HepG2 (cell line): ENCODE results near the gene CD180. TPM values are rescaled to one million over a fixed set of nuclear protein-coding genes. Genes with fewer than 3 reads are reported as not detected.

ENCODE experiments used
- ELF1 ChIP-seq: sonication (generic); formaldehyde crosslinking; IDR thresholded peaks from 2 replicates; pipeline ENCODE4 v1.4.0; 2020; ENCODE audit warnings: missing genetic modification reagents
- GATAD2A ChIP-seq: IDR thresholded peaks from 2 replicates; pipeline ENCODE4 v1.6.1; 2016
- HNRNPH1 ChIP-seq: fragments of 200-400 bp; formaldehyde crosslinking; optimal IDR thresholded peaks from 2 replicates; pipeline ENCODE3; 2017; ENCODE audit warnings: mild to moderate bottlenecking, low read depth, low read length
- KDM6A ChIP-seq: IDR thresholded peaks from 2 replicates; pipeline ENCODE4 v1.6.1; 2016; ENCODE audit warnings: low read depth
- MED1 ChIP-seq: sonication (generic); formaldehyde crosslinking; IDR thresholded peaks from 2 replicates; pipeline ENCODE4 v1.4.0; 2020; ENCODE audit warnings: missing genetic modification reagents
- MXD4 ChIP-seq: IDR thresholded peaks from 2 replicates; pipeline ENCODE4 v1.6.1; 2016; ENCODE audit warnings: mild to moderate bottlenecking, missing biosample characterization, missing genetic modification reagents
- NAIF1 ChIP-seq: sonication (generic); formaldehyde crosslinking; IDR thresholded peaks from 2 replicates; pipeline ENCODE4 v1.5.0; 2020; ENCODE audit warnings: mild to moderate bottlenecking, missing genetic modification reagents, borderline replicate concordance
- SKI ChIP-seq: fragments of 450-650 bp; IDR thresholded peaks from one replicate; pipeline ENCODE4 v1.6.1; 2018; ENCODE audit warnings: mild to moderate bottlenecking; ENCODE audit not compliant: partially characterized antibody
- TBP ChIP-seq: sonication (generic); formaldehyde crosslinking; IDR thresholded peaks from 2 replicates; pipeline ENCODE4 v1.5.0; 2020; ENCODE audit warnings: missing genetic modification reagents
- ZNF20 ChIP-seq: sonication (generic); formaldehyde crosslinking; IDR thresholded peaks from 2 replicates; pipeline ENCODE4 v1.4.0; 2020; ENCODE audit warnings: mild to moderate bottlenecking, moderate library complexity, missing genetic modification reagents
- ZNF335 ChIP-seq: sonication (generic); formaldehyde crosslinking; IDR thresholded peaks from 2 replicates; pipeline ENCODE4 v1.4.0; 2020; ENCODE audit warnings: missing genetic modification reagents
- ZNF432 ChIP-seq: sonication (generic); formaldehyde crosslinking; IDR thresholded peaks from 2 replicates; pipeline ENCODE4 v1.5.0; 2020; ENCODE audit warnings: missing genetic modification reagents, mild to moderate bottlenecking, borderline replicate concordance
- ZNF672 ChIP-seq: sonication (generic); formaldehyde crosslinking; IDR thresholded peaks from 2 replicates; pipeline ENCODE4 v1.8.1; 2022; ENCODE audit warnings: missing genetic modification reagents
- ZNF839 ChIP-seq: sonication (generic); formaldehyde crosslinking; IDR thresholded peaks from 2 replicates; pipeline ENCODE4 v1.4.0; 2020; ENCODE audit warnings: missing genetic modification reagents, mild to moderate bottlenecking, borderline replicate concordance
- polyA plus RNA-seq, 8 experiments: library from polyadenylated mRNA; depleted of rRNA in 3 of 8; stranded (reverse) in 7 of 8; unstranded in 1 of 8; fragments of >200 nt; fragmentation: Illumina TruSeq in 4 of 8; extraction: Trizol in 4 of 8; gene quantifications; 2 replicates each; pipeline versions ENCODE4 v1.2.1 to v1.2.3, GENCODE V29; 2011 to 2016; ENCODE audit warnings: low read depth in 4 of 8, missing spikeins in 1 of 8, mixed read lengths in 1 of 8; ENCODE audit not compliant: insufficient read depth in 1 of 8
- total RNA-seq, 5 experiments: library from RNA; depleted of rRNA; stranded (reverse); fragments of >200 nt; fragmentation: Illumina TruSeq; extraction: Trizol; gene quantifications; 2 replicates each; pipeline ENCODE4 v1.2.3, GENCODE V29; 2016; ENCODE audit warnings: low read depth in 1 of 5
- TF ChIP-seq, protein P1 (sequence below): IDR thresholded peaks from 2 replicates; pipeline ENCODE4 v1.4.0; 2020; ENCODE audit warnings: mild to moderate bottlenecking, missing genetic modification reagents
- TF ChIP-seq, protein P2 (sequence below): sonication (generic); formaldehyde crosslinking; IDR thresholded peaks from 2 replicates; pipeline ENCODE4 v1.4.0; 2020; ENCODE audit warnings: mild to moderate bottlenecking, low read depth, missing genetic modification reagents
- TF ChIP-seq, protein P3 (sequence below): sonication (generic); formaldehyde crosslinking; IDR thresholded peaks from 2 replicates; pipeline ENCODE4 v1.8.1; 2023; ENCODE audit warnings: mild to moderate bottlenecking, inconsistent platforms, moderate library complexity, missing genetic modification reagents, borderline replicate concordance
- TF ChIP-seq, protein P4 (sequence below): sonication (generic); formaldehyde crosslinking; IDR thresholded peaks from 2 replicates; pipeline ENCODE4 v1.4.0; 2020; ENCODE audit warnings: missing genetic modification reagents
- TF ChIP-seq, protein P5 (sequence below): sonication (generic); formaldehyde crosslinking; IDR thresholded peaks from 2 replicates; pipeline ENCODE4 v1.4.0; 2020; ENCODE audit warnings: mild to moderate bottlenecking, missing genetic modification reagents

The CD180 gene
- total and polyA plus RNA-seq, 2 of the 13 experiments (the other 11 are each of a cell fraction or from before 2014, with no cell fraction given) = not detected

DNA sequence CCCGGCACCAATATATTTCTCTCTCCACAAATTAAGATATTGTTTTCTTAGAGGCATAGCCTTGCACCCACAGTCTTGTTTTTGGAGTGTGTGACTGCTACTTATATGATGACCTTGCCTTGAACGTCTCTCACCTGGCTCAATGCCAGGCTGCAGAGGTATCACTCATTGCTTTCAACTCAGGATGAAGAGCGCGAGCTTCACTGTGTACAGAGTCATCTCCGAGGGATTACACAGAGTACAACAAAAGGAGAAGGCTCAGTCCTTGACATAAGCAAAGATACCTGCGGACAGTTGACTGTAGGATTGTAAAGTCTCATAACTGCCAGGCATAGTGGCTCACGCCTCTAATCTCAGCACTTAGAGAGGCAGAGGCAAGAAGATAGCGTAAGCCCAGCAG lies 53.8 kb downstream of the CD180 start (continued):
- TF ChIP-seq, protein P1, sequence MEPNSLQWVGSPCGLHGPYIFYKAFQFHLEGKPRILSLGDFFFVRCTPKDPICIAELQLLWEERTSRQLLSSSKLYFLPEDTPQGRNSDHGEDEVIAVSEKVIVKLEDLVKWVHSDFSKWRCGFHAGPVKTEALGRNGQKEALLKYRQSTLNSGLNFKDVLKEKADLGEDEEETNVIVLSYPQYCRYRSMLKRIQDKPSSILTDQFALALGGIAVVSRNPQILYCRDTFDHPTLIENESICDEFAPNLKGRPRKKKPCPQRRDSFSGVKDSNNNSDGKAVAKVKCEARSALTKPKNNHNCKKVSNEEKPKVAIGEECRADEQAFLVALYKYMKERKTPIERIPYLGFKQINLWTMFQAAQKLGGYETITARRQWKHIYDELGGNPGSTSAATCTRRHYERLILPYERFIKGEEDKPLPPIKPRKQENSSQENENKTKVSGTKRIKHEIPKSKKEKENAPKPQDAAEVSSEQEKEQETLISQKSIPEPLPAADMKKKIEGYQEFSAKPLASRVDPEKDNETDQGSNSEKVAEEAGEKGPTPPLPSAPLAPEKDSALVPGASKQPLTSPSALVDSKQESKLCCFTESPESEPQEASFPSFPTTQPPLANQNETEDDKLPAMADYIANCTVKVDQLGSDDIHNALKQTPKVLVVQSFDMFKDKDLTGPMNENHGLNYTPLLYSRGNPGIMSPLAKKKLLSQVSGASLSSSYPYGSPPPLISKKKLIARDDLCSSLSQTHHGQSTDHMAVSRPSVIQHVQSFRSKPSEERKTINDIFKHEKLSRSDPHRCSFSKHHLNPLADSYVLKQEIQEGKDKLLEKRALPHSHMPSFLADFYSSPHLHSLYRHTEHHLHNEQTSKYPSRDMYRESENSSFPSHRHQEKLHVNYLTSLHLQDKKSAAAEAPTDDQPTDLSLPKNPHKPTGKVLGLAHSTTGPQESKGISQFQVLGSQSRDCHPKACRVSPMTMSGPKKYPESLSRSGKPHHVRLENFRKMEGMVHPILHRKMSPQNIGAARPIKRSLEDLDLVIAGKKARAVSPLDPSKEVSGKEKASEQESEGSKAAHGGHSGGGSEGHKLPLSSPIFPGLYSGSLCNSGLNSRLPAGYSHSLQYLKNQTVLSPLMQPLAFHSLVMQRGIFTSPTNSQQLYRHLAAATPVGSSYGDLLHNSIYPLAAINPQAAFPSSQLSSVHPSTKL (CRISPR knock-in tag) = peak; percentile 87
- TF ChIP-seq, protein P2, sequence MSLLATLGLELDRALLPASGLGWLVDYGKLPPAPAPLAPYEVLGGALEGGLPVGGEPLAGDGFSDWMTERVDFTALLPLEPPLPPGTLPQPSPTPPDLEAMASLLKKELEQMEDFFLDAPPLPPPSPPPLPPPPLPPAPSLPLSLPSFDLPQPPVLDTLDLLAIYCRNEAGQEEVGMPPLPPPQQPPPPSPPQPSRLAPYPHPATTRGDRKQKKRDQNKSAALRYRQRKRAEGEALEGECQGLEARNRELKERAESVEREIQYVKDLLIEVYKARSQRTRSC = no peak
- TF ChIP-seq ZNF672 (CRISPR knock-in tag) (no peak), KDM6A (CRISPR knock-in tag) (peak; percentile 40; the same call in 1 of the 2 replicates), ZNF432 (CRISPR knock-in tag) (no peak), ELF1 (CRISPR knock-in tag) (no peak), SKI (no peak), MED1 (CRISPR knock-in tag) (peak; percentile 47; the same call in 1 of the 2 replicates), ZNF839 (no peak), NAIF1 (CRISPR knock-in tag) (no peak), ZNF335 (CRISPR knock-in tag) (no peak), ZNF20 (no peak), HNRNPH1 (no peak), TBP (no peak), GATAD2A (CRISPR knock-in tag) (peak; percentile 89), MXD4 (CRISPR knock-in tag) (no peak)
- TF ChIP-seq, protein P3, sequence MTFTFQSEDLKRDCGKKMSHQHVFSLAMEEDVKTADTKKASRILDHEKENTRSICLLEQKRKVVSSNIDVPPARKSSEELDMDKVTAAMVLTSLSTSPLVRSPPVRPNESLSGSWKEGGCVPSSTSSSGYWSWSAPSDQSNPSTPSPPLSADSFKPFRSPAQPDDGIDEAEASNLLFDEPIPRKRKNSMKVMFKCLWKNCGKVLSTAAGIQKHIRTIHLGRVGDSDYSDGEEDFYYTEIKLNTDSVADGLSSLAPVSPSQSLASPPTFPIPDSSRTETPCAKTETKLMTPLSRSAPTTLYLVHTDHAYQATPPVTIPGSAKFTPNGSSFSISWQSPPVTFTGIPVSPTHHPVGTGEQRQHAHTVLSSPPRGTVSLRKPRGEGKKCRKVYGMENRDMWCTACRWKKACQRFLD (CRISPR knock-in tag) = no peak
- TF ChIP-seq, protein P4, sequence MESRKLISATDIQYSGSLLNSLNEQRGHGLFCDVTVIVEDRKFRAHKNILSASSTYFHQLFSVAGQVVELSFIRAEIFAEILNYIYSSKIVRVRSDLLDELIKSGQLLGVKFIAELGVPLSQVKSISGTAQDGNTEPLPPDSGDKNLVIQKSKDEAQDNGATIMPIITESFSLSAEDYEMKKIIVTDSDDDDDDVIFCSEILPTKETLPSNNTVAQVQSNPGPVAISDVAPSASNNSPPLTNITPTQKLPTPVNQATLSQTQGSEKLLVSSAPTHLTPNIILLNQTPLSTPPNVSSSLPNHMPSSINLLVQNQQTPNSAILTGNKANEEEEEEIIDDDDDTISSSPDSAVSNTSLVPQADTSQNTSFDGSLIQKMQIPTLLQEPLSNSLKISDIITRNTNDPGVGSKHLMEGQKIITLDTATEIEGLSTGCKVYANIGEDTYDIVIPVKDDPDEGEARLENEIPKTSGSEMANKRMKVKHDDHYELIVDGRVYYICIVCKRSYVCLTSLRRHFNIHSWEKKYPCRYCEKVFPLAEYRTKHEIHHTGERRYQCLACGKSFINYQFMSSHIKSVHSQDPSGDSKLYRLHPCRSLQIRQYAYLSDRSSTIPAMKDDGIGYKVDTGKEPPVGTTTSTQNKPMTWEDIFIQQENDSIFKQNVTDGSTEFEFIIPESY (CRISPR knock-in tag) = peak; percentile 95
- TF ChIP-seq, protein P5, sequence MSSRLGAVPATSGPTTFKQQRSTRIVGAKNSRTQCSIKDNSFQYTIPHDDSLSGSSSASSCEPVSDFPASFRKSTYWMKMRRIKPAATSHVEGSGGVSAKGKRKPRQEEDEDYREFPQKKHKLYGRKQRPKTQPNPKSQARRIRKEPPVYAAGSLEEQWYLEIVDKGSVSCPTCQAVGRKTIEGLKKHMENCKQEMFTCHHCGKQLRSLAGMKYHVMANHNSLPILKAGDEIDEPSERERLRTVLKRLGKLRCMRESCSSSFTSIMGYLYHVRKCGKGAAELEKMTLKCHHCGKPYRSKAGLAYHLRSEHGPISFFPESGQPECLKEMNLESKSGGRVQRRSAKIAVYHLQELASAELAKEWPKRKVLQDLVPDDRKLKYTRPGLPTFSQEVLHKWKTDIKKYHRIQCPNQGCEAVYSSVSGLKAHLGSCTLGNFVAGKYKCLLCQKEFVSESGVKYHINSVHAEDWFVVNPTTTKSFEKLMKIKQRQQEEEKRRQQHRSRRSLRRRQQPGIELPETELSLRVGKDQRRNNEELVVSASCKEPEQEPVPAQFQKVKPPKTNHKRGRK = no peak
